Tibial artery (tissue), 4 donors: ENCODE data around the gene TTLL7.

Experiments
- DNase-seq, 2 donors: peaks; one replicate each; pipeline ENCODE4 v3.0.0-alpha.2; 2019
- H3K27ac ChIP-seq, 2 donors: fragments of 200-600 bp; sonication (generic) in 1 of 2; 1 replicate in 1 of 2; 2 replicates in 1 of 2; pipeline ENCODE4 v1.5.1; 2018 to 2019; ENCODE audit warnings: mild to moderate bottlenecking in 1 of 2
- H3K27me3 ChIP-seq, 2 donors: fragments of 200-600 bp; sonication (generic) in 1 of 2; one replicate each; pipeline versions ENCODE4 v1.5.1 to v1.6.0; 2016 to 2019
- H3K36me3 ChIP-seq, 3 donors: fragments of 200-600 bp; sonication (generic) in 2 of 3; one replicate each; pipeline ENCODE4 v1.5.1; 2016 to 2019; ENCODE audit warnings: mild to moderate bottlenecking in 2 of 3
- H3K4me1 ChIP-seq, 4 donors: fragments of 200-600 bp; sonication (generic) in 2 of 4; 1 replicate in 3 of 4; 2 replicates in 1 of 4; pipeline ENCODE4 v1.5.1; 2016 to 2019
- H3K4me3 ChIP-seq, 2 donors: fragments of 200-600 bp; sonication (generic) in 1 of 2; 1 replicate in 1 of 2; 2 replicates in 1 of 2; pipeline ENCODE4 v1.5.1; 2018 to 2019; ENCODE audit warnings: mild to moderate bottlenecking in 2 of 2
- H3K9me3 ChIP-seq, 3 donors: fragments of 200-600 bp; sonication (generic) in 1 of 3; one replicate each; pipeline ENCODE4 v1.5.1; 2016 to 2019
- CTCF ChIP-seq, 2 experiments: fragments of 200-600 bp in 1 of 2; fragments of 450-650 bp in 1 of 2; IDR thresholded peaks; one replicate each; pipeline ENCODE4 v1.5.1; 2017 to 2019; ENCODE audit warnings: antibody characterized with exemption in 2 of 2, mild to moderate bottlenecking in 1 of 2, moderate library complexity in 1 of 2
- intact Hi-C: fragments of 100-400 bp; cut with DNase I; formaldehyde crosslinking; loops from one replicate; pipeline ENCODE4 v1.15.0; 2023; ENCODE audit warnings: low total_unique reads

TTLL7 gene

GRCh38 chr1:84012018-84012417 lies 13.1 kb upstream of the TTLL7 start:
- intact Hi-C loops: no loop called here
- DNase-seq: no peak
- no peaks in the 10 kb centered on the region for H3K9me3 ChIP-seq

DNA sequence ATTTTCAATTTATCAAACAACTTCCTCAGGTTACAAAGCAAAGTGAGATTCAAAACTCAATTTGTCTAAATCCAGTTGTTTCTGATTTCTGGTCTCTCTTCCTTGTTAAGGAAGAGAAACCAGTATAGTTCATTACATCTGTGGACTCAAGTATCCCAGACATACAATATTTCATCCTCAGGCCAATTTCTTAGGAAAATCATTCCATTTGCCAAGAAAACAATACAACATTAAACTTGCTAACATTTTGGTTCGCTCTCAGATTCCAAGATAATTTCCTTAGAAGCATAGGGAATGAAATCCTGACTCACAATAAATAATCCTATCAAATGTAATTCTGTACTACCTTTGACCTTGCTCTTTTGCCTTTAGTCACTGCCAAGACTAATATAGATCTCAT lies 11.2 kb upstream of the TTLL7 start:
- no peaks in the 10 kb centered on the region for H3K27me3 ChIP-seq
- H3K4me1 ChIP-seq: no peaks in the 10 kb centered on the region
- no peak overlapping the region for H3K27ac ChIP-seq
- no peaks in the 10 kb centered on the region for H3K36me3 ChIP-seq
- intact Hi-C loops: no loop called here
- no peak overlapping the region for H3K4me3 ChIP-seq
- DNase-seq: no peak
- TF ChIP-seq CTCF (IDR thresholded peaks at IDR 0.05): no peak
- no peaks in the 10 kb centered on the region for H3K9me3 ChIP-seq

More at GRCh38 chr1:84012018-84012417, 13.1 kb upstream of the TTLL7 start:
- Histone ChIP-seq H3K27ac (no peak overlapping the region), H3K36me3 (no peaks in the 10 kb centered on the region), H3K4me3 (no peak overlapping the region), H3K27me3 (no peaks in the 10 kb centered on the region), H3K4me1 (no peaks in the 10 kb centered on the region)
- TF ChIP-seq CTCF (IDR thresholded peaks at IDR 0.05): no peak

DNA sequence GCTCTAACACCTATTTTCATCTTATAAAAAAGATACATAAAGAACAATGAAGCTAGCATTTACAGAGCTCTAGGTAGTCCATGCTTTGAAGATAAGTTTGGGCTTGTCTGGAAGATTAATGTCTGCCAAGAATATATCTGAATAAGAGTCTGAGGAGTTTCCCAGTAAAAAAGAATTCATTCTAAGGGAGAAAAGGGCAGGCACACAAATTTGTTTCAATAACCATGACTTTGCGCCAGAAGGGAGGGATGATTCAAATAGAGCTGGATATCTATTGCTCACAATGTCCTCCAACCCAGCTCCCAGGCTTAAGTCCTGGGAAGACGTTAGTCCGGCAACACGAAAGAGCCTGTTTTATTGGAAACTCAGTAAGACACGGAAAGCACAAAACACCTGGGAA lies 9.7 kb upstream of the TTLL7 start:
- Histone ChIP-seq H3K4me1 (no peaks in the 10 kb centered on the region), H3K9me3 (no peaks in the 10 kb centered on the region), H3K27ac (no peak overlapping the region), H3K36me3 (no peaks in the 10 kb centered on the region), H3K27me3 (no peaks in the 10 kb centered on the region), H3K4me3 (no peak overlapping the region)
- no peak for TF ChIP-seq CTCF (IDR thresholded peaks at IDR 0.05)
- DNase-seq: no peak
- intact Hi-C loops: no loop called here

- no peak overlapping the region for H3K27ac ChIP-seq
Measured at GRCh38 chr1:84006591-84006990, 7.7 kb upstream of the TTLL7 start.

GRCh38 chr1:84001501-84001900 lies 2.6 kb upstream of the TTLL7 start:
- Histone ChIP-seq H3K4me3 (peak overlapping the region in 1 of 2 donors; percentile 28), H3K27me3 (no peaks in the 10 kb centered on the region), H3K9me3 (no peaks in the 10 kb centered on the region), H3K36me3 (no peaks in the 10 kb centered on the region), H3K4me1 (peaks cover 0 to 40% (median 7%) of the 10 kb centered on the region in 4 donors), H3K27ac (peak overlapping the region; percentile 96 to 99)
- DNase-seq: no peak
- no peak for TF ChIP-seq CTCF (IDR thresholded peaks at IDR 0.05)
- intact Hi-C loops: no loop called here

More at GRCh38 chr1:84006591-84006990, 7.7 kb upstream of the TTLL7 start:
- no peak for TF ChIP-seq CTCF (IDR thresholded peaks at IDR 0.05)
- Histone ChIP-seq H3K27me3 (no peaks in the 10 kb centered on the region), H3K36me3 (no peaks in the 10 kb centered on the region), H3K4me3 (no peak overlapping the region), H3K4me1 (peaks cover 0 to 10% (median 0%) of the 10 kb centered on the region in 4 donors), H3K9me3 (no peaks in the 10 kb centered on the region)
- intact Hi-C loops: no loop called here
- no peak for DNase-seq

DNA sequence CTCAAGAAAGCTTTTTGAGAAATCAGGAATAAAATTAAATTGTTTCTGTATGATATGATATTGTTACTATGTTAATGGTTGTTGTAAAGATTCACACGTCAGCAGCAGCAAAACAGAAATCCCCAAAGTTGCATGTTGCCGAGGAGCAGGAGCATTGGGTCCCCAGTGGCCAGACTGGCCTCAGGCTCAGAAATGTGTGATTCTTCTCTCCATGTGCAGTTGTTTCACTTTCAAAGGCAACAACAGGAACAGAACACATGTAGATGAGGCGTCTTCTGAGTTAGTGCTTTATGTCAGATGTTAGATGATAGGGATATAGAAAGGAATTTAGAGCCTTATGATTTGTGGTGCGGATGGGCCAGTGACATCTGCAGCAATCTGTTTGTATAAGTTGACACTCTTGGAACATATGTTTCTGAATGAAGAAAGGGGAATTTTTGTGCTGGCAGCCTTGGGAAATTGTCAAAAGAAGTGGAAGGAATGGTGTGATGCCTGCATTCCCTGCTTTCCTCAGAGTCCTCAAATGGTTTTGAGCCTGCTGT lies 2.1 kb upstream of the TTLL7 start:
- Histone ChIP-seq H3K27me3 (no peaks in the 10 kb centered on the region), H3K9me3 (no peaks in the 10 kb centered on the region), H3K36me3 (no peaks in the 10 kb centered on the region), H3K4me3 (peak overlapping the region; percentile 13 to 28), H3K4me1 (peaks cover 0 to 45% (median 8%) of the 10 kb centered on the region in 4 donors), H3K27ac (peak overlapping the region; percentile 96 to 99)
- no peak for TF ChIP-seq CTCF (IDR thresholded peaks at IDR 0.05)
- no peak for DNase-seq
- intact Hi-C loops: no loop called here
